Left kidney (tissue), 2 donors: ENCODE measurements around the gene ANGPTL7. TPM values are rescaled to one million over a fixed set of nuclear protein-coding genes. Genes with fewer than 3 reads are reported as not detected.
"Not testable (repeated sequence)": the region's sequence is repeated elsewhere in the genome, so short reads cannot be mapped to it uniquely, and the experiment has no call there.

Experiments
- DNase-seq: peaks from one replicate; pipeline ENCODE4 v3.0.0-alpha.2; 2013
- polyA plus RNA-seq: library from polyadenylated mRNA; unstranded; fragments of 120-200 nt; gene quantifications from one replicate; pipeline ENCODE4 v1.2.1, GENCODE V29; 2013; ENCODE audit not compliant: insufficient read length

Gene ANGPTL7
- polyA plus RNA-seq, 1 donor, result 0.10 TPM

- DNase-seq, result no peak
Observed at GRCh38 chr1:11168731-11169130, 20.4 kb upstream of the ANGPTL7 start.

GRCh38 chr1:11169202-11169601 is 20.0 kb upstream of the ANGPTL7 start:
- DNase-seq, result no peak

GRCh38 chr1:11170102-11170501 is 19.1 kb upstream of the ANGPTL7 start:
- DNase-seq, result no peak

- DNase-seq, result no peak
Observed at GRCh38 chr1:11174261-11174942, 14.8 kb upstream of the ANGPTL7 start.

- no peak for DNase-seq
Observed at GRCh38 chr1:11175461-11175860, 13.7 kb upstream of the ANGPTL7 start.

GRCh38 chr1:11176081-11176706 is 13.0 kb upstream of the ANGPTL7 start:
- no peak for DNase-seq

- no peak for DNase-seq
Observed at GRCh38 chr1:11178021-11179015, 10.8 kb upstream of the ANGPTL7 start.

GRCh38 chr1:11179125-11179524 is 10.0 kb upstream of the ANGPTL7 start:
- DNase-seq, result no peak

- not testable (repeated sequence) for DNase-seq
Observed at GRCh38 chr1:11179749-11180148, 9.4 kb upstream of the ANGPTL7 start.

- no peak for DNase-seq
Observed at GRCh38 chr1:11180342-11180744, 8.8 kb upstream of the ANGPTL7 start.

- DNase-seq, result no peak
Observed at GRCh38 chr1:11182884-11183283, 6.3 kb upstream of the ANGPTL7 start.

- no peak for DNase-seq
Observed at GRCh38 chr1:11184973-11185372, 4.2 kb upstream of the ANGPTL7 start.

- no peak for DNase-seq
Observed at GRCh38 chr1:11187000-11187399, 2.2 kb upstream of the ANGPTL7 start.

GRCh38 chr1:11187494-11187893 is 1.7 kb upstream of the ANGPTL7 start:
- no peak for DNase-seq

- no peak for DNase-seq
Observed at GRCh38 chr1:11187931-11188330, 1.2 kb upstream of the ANGPTL7 start.

GRCh38 chr1:11188381-11188780 is 774 bp upstream of the ANGPTL7 start:
- no peak for DNase-seq

- no peak for DNase-seq
Observed at GRCh38 chr1:11193376-11193775, 4.2 kb downstream of the ANGPTL7 start.

- no peak for DNase-seq
Observed at GRCh38 chr1:11194407-11195176, 5.4 kb downstream of the ANGPTL7 start.

- no peak for DNase-seq
Observed at GRCh38 chr1:11196945-11197344, 7.8 kb downstream of the ANGPTL7 start.

- no peak for DNase-seq
Observed at GRCh38 chr1:11197359-11197758, 8.2 kb downstream of the ANGPTL7 start.

GRCh38 chr1:11198257-11198656 is 9.1 kb downstream of the ANGPTL7 start:
- DNase-seq, result no peak
